ENCODE data around the gene TMEM72.

TMEM72 gene

DNA sequence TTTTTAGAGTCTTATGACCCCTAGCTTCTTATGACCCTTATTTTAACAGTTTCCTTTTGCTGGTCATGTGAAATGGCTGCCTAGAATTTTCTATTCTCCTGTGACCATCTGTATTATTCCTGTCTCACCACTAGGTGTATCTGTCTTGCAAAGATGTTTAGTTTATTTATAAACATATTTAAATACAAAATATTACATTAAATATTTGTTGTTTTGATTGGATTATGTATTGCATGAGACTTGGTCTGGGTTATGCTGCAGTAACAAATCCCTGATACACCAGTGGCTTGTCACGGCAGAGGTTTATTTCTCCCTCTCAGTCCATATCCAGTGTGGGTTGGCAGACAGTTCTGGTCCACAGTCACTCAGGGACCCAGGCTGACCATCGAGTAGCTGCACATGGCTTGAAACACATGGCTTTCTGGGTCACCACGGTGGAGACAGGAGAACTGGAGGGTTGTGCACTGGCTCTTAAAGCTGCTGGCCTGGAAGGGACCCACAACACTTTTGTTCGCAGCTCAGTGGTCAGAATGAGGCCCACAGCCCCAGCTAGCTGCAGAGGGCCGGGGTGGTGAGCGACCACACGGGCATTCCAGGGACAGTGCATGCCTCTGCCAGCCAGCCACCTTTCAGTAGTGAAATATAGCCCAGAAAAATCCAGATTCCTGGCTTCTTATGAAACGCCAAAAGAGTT, 55.8 kb downstream of the TMEM72 start:
- ChIA-PET CTCF (interaction anchor here (1.2 to 14.0 kb wide), 6 partner anchors 11 to 33 kb away, joined by 3 to 151 read pairs (median 63); partner anchors contain the start of genes DEPP1 and RASSF4), POLR2A (interaction anchor here (1.0 to 1.8 kb wide), 2 partner anchors 12 to 14 kb away, joined by 3 to 12 read pairs; partner anchors contain the start of gene DEPP1)
- TF ChIP-seq, protein P1, sequence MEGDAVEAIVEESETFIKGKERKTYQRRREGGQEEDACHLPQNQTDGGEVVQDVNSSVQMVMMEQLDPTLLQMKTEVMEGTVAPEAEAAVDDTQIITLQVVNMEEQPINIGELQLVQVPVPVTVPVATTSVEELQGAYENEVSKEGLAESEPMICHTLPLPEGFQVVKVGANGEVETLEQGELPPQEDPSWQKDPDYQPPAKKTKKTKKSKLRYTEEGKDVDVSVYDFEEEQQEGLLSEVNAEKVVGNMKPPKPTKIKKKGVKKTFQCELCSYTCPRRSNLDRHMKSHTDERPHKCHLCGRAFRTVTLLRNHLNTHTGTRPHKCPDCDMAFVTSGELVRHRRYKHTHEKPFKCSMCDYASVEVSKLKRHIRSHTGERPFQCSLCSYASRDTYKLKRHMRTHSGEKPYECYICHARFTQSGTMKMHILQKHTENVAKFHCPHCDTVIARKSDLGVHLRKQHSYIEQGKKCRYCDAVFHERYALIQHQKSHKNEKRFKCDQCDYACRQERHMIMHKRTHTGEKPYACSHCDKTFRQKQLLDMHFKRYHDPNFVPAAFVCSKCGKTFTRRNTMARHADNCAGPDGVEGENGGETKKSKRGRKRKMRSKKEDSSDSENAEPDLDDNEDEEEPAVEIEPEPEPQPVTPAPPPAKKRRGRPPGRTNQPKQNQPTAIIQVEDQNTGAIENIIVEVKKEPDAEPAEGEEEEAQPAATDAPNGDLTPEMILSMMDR (IDR thresholded peaks at IDR 0.05; ENCODE audit: control extremely low read depth, extremely low read depth, low read depth, missing control alignments): peak; percentile 11
- no peak for DNase-seq (ENCODE audit: extremely low spot score)

DNA sequence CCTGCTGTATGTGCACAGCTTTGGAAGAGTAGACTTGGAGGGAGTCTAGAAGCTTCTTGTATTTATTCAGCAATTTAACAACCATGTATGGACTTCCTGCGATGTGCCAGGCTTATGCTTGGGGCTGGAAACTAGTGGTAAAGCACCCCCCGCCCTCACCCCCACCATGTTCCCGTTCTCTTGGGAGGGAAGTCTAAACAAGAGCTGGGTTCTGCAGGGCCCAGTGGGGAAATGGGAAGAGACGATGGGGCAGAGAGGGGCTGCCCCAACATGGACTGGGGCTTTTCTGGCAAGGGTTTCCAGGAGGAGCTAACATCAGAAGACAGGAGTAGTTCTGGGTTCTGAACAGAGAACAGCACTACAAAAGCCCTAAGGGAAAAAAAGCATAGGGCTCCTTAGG, 56.5 kb downstream of the TMEM72 start:
- DNase-seq (ENCODE audit: extremely low spot score): no peak
- POLR2A ChIA-PET: interaction anchor here (1.0 to 1.8 kb wide), 2 partner anchors 11 to 13 kb away, joined by 3 to 12 read pairs; partner anchors contain the start of gene DEPP1
- CTCF ChIA-PET: interaction anchor here (1.1 to 14.0 kb wide), 5 partner anchors 11 to 33 kb away, joined by 3 to 151 read pairs (median 114); partner anchors contain the start of genes DEPP1 and RASSF4
- TF ChIP-seq, protein P1 (IDR thresholded peaks at IDR 0.05; ENCODE audit: control extremely low read depth, extremely low read depth, low read depth, missing control alignments): no peak

DNA sequence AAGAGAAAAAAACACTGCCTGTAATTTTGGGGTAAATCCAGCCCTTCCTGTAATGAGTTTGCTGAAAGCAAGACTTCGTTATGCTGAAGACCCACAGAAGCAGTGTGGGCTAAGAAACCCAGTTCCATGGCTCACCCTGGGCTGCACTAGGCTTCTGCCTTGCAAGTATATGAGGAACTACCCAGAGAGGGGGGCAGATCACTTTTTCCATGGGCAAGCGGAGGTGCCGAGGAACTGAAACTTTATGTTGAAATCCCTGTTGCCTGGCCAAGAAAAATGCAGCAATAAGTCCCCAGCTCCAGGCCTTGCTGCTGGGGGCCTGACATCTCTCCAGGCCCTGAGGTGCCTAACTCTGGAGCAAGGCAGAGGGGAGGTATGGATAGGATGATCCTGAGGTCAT, 57.0 kb downstream of the TMEM72 start:
- ChIA-PET CTCF (interaction anchor here (1.1 to 14.0 kb wide), 5 partner anchors 10 to 34 kb away, joined by 3 to 151 read pairs (median 114); partner anchors contain the start of genes DEPP1 and RASSF4), POLR2A (interaction anchor here (1.0 to 1.8 kb wide), 2 partner anchors 10 to 12 kb away, joined by 3 to 12 read pairs; partner anchors contain the start of gene DEPP1)
- TF ChIP-seq, protein P1 (IDR thresholded peaks at IDR 0.05; ENCODE audit: control extremely low read depth, extremely low read depth, low read depth, missing control alignments): no peak
- no peak for DNase-seq (ENCODE audit: extremely low spot score)

DNA sequence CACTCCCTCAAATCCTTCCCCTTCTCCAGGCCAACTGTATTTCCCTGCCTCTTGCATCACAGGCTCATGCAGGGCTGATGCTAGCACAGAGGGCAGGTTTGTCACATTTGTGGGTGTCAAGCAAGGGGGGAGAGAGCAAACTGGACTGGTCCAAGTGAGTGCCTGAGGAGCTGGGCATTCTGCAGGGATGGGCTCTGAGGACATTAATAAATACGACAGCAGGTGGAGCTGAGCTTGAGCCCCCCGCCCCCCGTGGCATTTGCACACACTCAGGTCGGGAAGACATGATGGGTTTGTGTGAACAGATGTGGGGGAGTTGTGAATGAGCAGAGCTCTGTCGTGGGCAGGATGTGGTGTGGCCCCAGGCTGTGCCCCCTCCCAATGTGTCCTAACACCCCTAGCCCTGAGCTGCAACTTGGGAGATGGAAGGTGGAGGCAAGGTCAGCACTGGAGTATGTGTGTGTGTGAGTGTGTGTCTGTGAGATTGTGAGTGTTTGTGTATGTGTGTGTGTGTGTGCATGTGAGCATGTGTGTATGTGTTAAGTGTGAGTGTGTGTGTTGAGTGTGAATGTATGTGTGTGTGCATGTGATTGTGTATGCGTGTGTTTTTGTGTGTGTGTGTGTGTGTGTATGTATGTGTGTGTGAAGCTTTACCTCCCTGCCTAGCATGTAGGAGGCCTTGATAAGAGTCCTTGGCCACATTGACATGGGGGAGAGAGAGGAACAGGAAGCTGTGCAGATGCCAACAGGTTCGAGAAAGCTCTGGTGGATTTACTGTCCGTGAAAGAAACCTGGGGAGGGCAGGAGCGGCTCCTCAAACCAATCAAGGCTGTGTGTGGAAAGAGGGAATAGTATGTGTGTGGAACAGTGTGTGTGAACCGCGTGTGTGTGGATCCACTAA, 57.6 kb downstream of the TMEM72 start:
- TF ChIP-seq, protein P1 (IDR thresholded peaks at IDR 0.05; ENCODE audit: control extremely low read depth, extremely low read depth, low read depth, missing control alignments): no peak
- POLR2A ChIA-PET: interaction anchor here (1.5 to 1.8 kb wide), 2 partner anchors 10 kb away, joined by 4 to 12 read pairs; partner anchors contain the start of gene DEPP1
- CTCF ChIA-PET: interaction anchor here (1.0 to 14.0 kb wide), 6 partner anchors 10 to 34 kb away, joined by 3 to 151 read pairs (median 63); partner anchors contain the start of genes DEPP1 and RASSF4
- no peak for DNase-seq (ENCODE audit: extremely low spot score)

DNA sequence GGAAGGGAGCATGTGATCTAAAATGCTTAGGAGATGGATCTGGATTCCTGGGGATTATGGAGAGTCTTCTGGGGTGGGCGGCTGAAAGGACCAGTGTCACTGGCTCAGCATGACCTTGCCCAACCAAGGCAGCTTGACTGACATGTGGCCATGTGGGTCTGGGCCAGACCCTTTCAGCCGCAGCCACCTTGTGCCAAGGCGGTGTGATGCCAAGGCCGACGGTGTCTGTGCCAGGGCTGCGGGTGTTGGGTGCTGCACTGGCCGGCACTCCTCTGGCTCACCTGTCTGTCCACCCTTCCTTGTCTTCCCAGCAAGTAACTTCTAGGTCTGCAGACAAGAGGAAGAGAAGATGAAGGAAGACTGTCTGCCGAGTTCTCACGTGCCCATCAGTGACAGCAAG, 58.7 kb downstream of the TMEM72 start:
- TF ChIP-seq, protein P1 (IDR thresholded peaks at IDR 0.05; ENCODE audit: control extremely low read depth, extremely low read depth, low read depth, missing control alignments): no peak
- CTCF ChIA-PET: interaction anchor here (13.2 to 14.0 kb wide), 2 partner anchors 18 to 36 kb away, joined by 117 to 151 read pairs; partner anchors contain the start of gene RASSF4
- POLR2A ChIA-PET: interaction anchor here (1.5 kb wide), 1 partner anchor 9 kb away, joined by 4 read pairs; the partner anchor contains the start of gene DEPP1
- DNase-seq (ENCODE audit: extremely low spot score): no peak

All from GM10248 (cell line).